ENCODE results near the gene BLOC1S4. TPM values are rescaled to one million over a fixed set of nuclear protein-coding genes. Genes with fewer than 3 reads are reported as not detected.

Gene BLOC1S4
- total and polyA plus RNA-seq, 2 donors (not counting 1 experiment from before 2014, with no cell fraction given), result 26.3 to 35.5 TPM

- no peak overlapping the region for H3K9ac ChIP-seq (ENCODE audit: low read length)
- no peak overlapping the region for H3K4me3 ChIP-seq (ENCODE audit: control extremely low read depth in 1 of 5, extremely low read depth in 1 of 5, insufficient read depth in 1 of 5, low read depth in 2 of 5, low read length in 4 of 5)
- H3K4me3 Mint-ChIP-seq, result peak overlapping the region; percentile 49
- H3K79me2 ChIP-seq (ENCODE audit: control insufficient read depth, insufficient read depth, low read length), result peaks cover 35% of the 10 kb centered on the region
- ChIA-PET CTCF (interaction anchor here (0.6 to 9.7 kb wide), 4 partner anchors 74 to 354 kb away, joined by 3 to 148 read pairs (median 4); partner anchors contain the start of genes GRPEL1 and MRFAP1), POLR2A (interaction anchor here (3.5 kb wide), 1 partner anchor 74 kb away, joined by 22 read pairs; the partner anchor contains the start of gene MRFAP1)
- intact Hi-C loops (cut with micrococcal nuclease), result loop anchor here (5.0 to 10.0 kb wide), 2 partner anchors 200 to 1087 kb away; no protein-coding TSS in a partner anchor
- peaks cover 26 to 34% of the 10 kb centered on the region in 2 donors for H3K4me1 ChIP-seq (ENCODE audit: control insufficient read depth in 2 of 2, insufficient read depth in 2 of 2, low read length in 2 of 2)
- no peak for TF ChIP-seq EZH2 (IDR thresholded peaks at IDR 0.05; ENCODE audit: borderline replicate concordance, insufficient read depth, low read depth, low read length, poor library complexity, severe bottlenecking)
- TF ChIP-seq CTCF (IDR thresholded peaks at IDR 0.05), result no peak
- no peaks in the 10 kb centered on the region for H3K27me3 Mint-ChIP-seq
- H3K36me3 ChIP-seq (replicated peaks in 1 of 2; ENCODE audit: control extremely low read depth in 1 of 2, control insufficient read depth in 1 of 2, extremely low read depth in 1 of 2, insufficient read depth in 2 of 2, low read length in 1 of 2), result no peaks in the 10 kb centered on the region
- peaks cover 0 to 5% (median 0%) of the 10 kb centered on the region in 3 donors for H3K9me3 ChIP-seq (ENCODE audit: control extremely low read depth in 1 of 3, control insufficient read depth in 2 of 3, insufficient read depth in 1 of 3, low read length in 2 of 3)
- H2AFZ ChIP-seq (ENCODE audit: insufficient read depth, low read depth, low read length, poor library complexity, severe bottlenecking), result no peak overlapping the region
- peak overlapping the region; percentile 75 for H3K27ac Mint-ChIP-seq
- H3K4me1 Mint-ChIP-seq, result peaks cover 44% of the 10 kb centered on the region
- no peak overlapping the region for H3K27ac ChIP-seq (ENCODE audit: low read length in 2 of 2)
- no peaks in the 10 kb centered on the region for H3K27me3 ChIP-seq (replicated peaks in 1 of 4; ENCODE audit: control extremely low read depth in 1 of 4, control insufficient read depth in 3 of 4, insufficient read depth in 4 of 4, low read length in 3 of 4)
- no peak overlapping the region for H3K4me2 ChIP-seq (replicated peaks; ENCODE audit: low read depth, low read length, poor library complexity, severe bottlenecking)
- ATAC-seq (ENCODE audit: low read depth) (no peak), DNase-seq (no peak)
- peaks cover 4% of the 10 kb centered on the region for H3K9me3 Mint-ChIP-seq (ENCODE audit: insufficient read depth)
- WGBS (ENCODE audit: insufficient coverage), result 86% methylated on average over 1 of the region's 1 CpG
- no peaks in the 10 kb centered on the region for H4K20me1 ChIP-seq (ENCODE audit: control insufficient read depth, insufficient read depth, low read length, poor library complexity, severe bottlenecking)
These were observed 1.0 kb upstream of the BLOC1S4 start for GRCh38 chr4:6714954-6715353.

GRCh38 chr4:6715704-6716017 is 313 bp upstream of the BLOC1S4 start:
- Histone ChIP-seq H3K9me3 (ENCODE audit: control extremely low read depth in 1 of 3, control insufficient read depth in 2 of 3, insufficient read depth in 1 of 3, low read length in 2 of 3) (no peaks in the 10 kb centered on the region), H4K20me1 (ENCODE audit: control insufficient read depth, insufficient read depth, low read length, poor library complexity, severe bottlenecking) (no peaks in the 10 kb centered on the region), H3K4me2 (replicated peaks; ENCODE audit: low read depth, low read length, poor library complexity, severe bottlenecking) (peak overlapping the region; percentile 81), H3K79me2 (ENCODE audit: control insufficient read depth, insufficient read depth, low read length) (peaks cover 42% of the 10 kb centered on the region), H3K27ac (ENCODE audit: low read length in 2 of 2) (peak overlapping the region; percentile 54 to 85), H3K9ac (ENCODE audit: low read length) (peak overlapping the region; percentile 79), H3K4me1 (ENCODE audit: control insufficient read depth in 2 of 2, insufficient read depth in 2 of 2, low read length in 2 of 2) (peaks cover 23 to 34% of the 10 kb centered on the region in 2 donors), H3K4me3 (ENCODE audit: control extremely low read depth in 1 of 5, extremely low read depth in 1 of 5, insufficient read depth in 1 of 5, low read depth in 2 of 5, low read length in 4 of 5) (peak overlapping the region in 4 of 5 experiments; percentile 79 to 82 (median 81)), H2AFZ (ENCODE audit: insufficient read depth, low read depth, low read length, poor library complexity, severe bottlenecking) (peak overlapping the region; percentile 64), H3K27me3 (replicated peaks in 1 of 4; ENCODE audit: control extremely low read depth in 1 of 4, control insufficient read depth in 3 of 4, insufficient read depth in 4 of 4, low read length in 3 of 4) (no peaks in the 10 kb centered on the region), H3K36me3 (replicated peaks in 1 of 2; ENCODE audit: control extremely low read depth in 1 of 2, control insufficient read depth in 1 of 2, extremely low read depth in 1 of 2, insufficient read depth in 2 of 2, low read length in 1 of 2) (no peaks in the 10 kb centered on the region)
- Mint-ChIP-seq H3K4me3 (peak overlapping the region; percentile 99), H3K27ac (peak overlapping the region; percentile 100), H3K9me3 (ENCODE audit: insufficient read depth) (peaks cover 4% of the 10 kb centered on the region), H3K4me1 (peaks cover 41% of the 10 kb centered on the region), H3K27me3 (no peaks in the 10 kb centered on the region)
- intact Hi-C loops (cut with micrococcal nuclease), result loop anchor here (1.0 to 10.0 kb wide), 8 partner anchors 41 to 1087 kb away; partner anchors contain the start of genes GRPEL1, KIAA0232, MRFAP1 and WFS1
- DNase-seq, result no peak
- POLR2A ChIA-PET, result interaction anchor here (0.6 to 3.5 kb wide), 4 partner anchors 42 to 1672 kb away, joined by 8 to 22 read pairs (median 10); partner anchors contain the start of genes MRFAP1 and TBC1D14
- no peak for ATAC-seq (ENCODE audit: low read depth)
- TF ChIP-seq EZH2 (IDR thresholded peaks at IDR 0.05; ENCODE audit: borderline replicate concordance, insufficient read depth, low read depth, low read length, poor library complexity, severe bottlenecking), result no peak
- TF ChIP-seq CTCF (IDR thresholded peaks at IDR 0.05), result no peak
- WGBS (ENCODE audit: insufficient coverage), result 0% methylated on average over 5 of the region's 9 CpGs
- CTCF ChIA-PET, result interaction anchor here (0.6 to 9.7 kb wide), 6 partner anchors 9 to 353 kb away, joined by 3 to 148 read pairs (median 4); partner anchors contain the start of genes GRPEL1 and MRFAP1
